ENCODE data around the gene TRPM1. TPM values are rescaled to one million over a fixed set of nuclear protein-coding genes. Genes with fewer than 3 reads are reported as not detected.

The TRPM1 gene
- total and polyA plus RNA-seq, 4 donors: 0.05 to 0.72 (median 0.10) TPM; not detected in 1

DNA sequence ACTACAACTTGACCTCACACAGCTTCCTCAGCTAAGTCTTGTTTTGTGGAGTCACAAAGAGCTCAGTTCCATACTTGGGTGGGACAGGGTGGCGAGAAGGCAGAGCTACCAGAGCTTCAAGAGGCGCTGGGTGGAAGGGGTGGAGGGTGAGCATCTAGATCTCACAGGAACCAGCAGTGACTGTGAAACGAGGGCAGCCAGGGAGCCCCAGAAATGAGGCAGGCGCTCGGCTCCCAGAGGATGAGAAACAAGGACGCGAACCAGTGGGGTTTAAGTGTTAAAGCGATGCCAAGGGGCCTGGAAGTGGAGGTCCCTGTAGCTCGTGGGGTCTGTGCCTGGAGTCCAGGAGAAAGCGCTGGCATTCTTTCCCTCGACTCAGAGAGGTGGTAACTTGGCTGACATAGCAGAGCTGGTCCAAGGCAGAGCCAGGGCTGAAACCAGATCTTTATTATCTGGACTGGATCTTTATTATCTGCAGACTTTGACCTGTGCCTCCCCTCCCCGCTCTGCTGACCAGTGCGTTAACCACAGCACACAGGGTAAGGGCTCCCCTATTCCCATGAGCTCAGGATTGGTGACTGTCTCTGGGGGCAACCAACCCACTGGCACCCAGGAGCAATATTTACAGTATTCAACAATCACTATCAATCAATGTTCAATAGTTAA, 26.2 kb upstream of the TRPM1 start:
- H3K4me3 ChIP-seq (ENCODE audit: low read depth, low read length): no peak overlapping the region
- 85% methylated on average over 13 of the region's 13 CpGs for WGBS (ENCODE audit: insufficient coverage)
- H3K4me1 ChIP-seq (ENCODE audit: control insufficient read depth, insufficient read depth, low read length): peaks cover 8% of the 10 kb centered on the region
- no peaks in the 10 kb centered on the region for H3K27me3 ChIP-seq (ENCODE audit: control insufficient read depth, insufficient read depth, low read length)
- no peak for DNase-seq (ENCODE audit: low read depth in 4 of 6, low spot score in 6 of 6)
- no peak overlapping the region for H3K27ac ChIP-seq (ENCODE audit: low read depth, low read length)
- H3K36me3 ChIP-seq (ENCODE audit: control insufficient read depth, insufficient read depth, low read length): no peaks in the 10 kb centered on the region
- H3K9me3 ChIP-seq (ENCODE audit: control insufficient read depth, insufficient read depth, low read length): no peaks in the 10 kb centered on the region

DNA sequence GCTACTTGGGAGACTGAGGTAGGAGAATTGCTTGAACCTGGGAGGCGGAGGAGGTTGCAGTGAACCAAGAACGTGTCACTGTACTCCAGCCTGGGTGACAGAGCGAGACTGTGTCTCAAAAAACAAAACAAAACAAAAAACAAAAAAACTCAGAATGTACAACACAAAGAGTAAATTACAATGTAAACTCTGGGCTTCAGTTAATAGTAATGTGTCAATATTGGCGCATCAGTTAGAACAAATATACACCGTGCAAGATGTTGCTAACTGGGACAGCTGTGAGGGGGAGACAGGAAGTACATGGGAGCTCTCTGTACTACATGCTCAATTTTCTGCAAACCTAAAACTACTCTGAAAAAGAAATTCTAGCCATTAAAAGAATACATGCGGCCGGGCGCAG, 23.5 kb upstream of the TRPM1 start:
- WGBS (ENCODE audit: insufficient coverage): no CpG with 5 or more reads among the region's 8 CpGs
- no peak overlapping the region for H3K4me3 ChIP-seq (ENCODE audit: low read depth, low read length)
- H3K27me3 ChIP-seq (ENCODE audit: control insufficient read depth, insufficient read depth, low read length): no peaks in the 10 kb centered on the region
- H3K27ac ChIP-seq (ENCODE audit: low read depth, low read length): no peak overlapping the region
- no peaks in the 10 kb centered on the region for H3K9me3 ChIP-seq (ENCODE audit: control insufficient read depth, insufficient read depth, low read length)
- H3K4me1 ChIP-seq (ENCODE audit: control insufficient read depth, insufficient read depth, low read length): peaks cover 8% of the 10 kb centered on the region
- no peaks in the 10 kb centered on the region for H3K36me3 ChIP-seq (ENCODE audit: control insufficient read depth, insufficient read depth, low read length)
- no peak for DNase-seq (ENCODE audit: low read depth in 4 of 6, low spot score in 6 of 6)

DNA sequence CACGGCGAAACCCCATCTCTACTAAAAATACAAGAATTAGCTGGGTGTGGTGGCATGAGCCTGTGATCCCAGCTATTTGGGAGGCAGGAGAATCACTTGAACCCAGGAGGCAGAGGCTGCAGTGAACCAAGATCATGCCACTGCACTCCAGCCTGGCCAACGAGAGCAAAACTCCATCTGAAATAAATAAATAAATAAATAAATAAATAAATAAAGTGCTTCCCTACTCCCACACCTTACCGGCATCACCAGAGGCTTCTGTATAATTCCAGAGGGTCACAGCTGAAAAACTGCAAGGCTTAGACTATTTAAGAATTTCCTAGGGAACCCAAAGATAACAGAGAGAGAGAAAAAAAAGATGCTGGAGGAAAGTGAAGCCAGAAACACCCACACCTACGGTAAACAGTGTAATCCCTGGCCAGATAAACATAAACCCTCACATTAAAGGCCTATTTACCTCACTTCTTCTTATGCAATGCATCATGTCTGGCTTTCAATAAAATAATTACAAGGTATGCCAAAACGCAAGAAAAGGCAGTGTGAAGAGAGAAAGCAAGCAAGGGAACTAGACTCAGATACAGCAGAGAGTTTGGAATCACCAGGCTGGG, 15.0 kb upstream of the TRPM1 start:
- Histone ChIP-seq H3K4me1 (ENCODE audit: control insufficient read depth, insufficient read depth, low read length) (no peaks in the 10 kb centered on the region), H3K4me3 (ENCODE audit: low read depth, low read length) (no peak overlapping the region), H3K9me3 (ENCODE audit: control insufficient read depth, insufficient read depth, low read length) (peaks cover 4% of the 10 kb centered on the region), H3K27me3 (ENCODE audit: control insufficient read depth, insufficient read depth, low read length) (no peaks in the 10 kb centered on the region), H3K36me3 (ENCODE audit: control insufficient read depth, insufficient read depth, low read length) (no peaks in the 10 kb centered on the region), H3K27ac (ENCODE audit: low read depth, low read length) (no peak overlapping the region)
- no peak for DNase-seq (ENCODE audit: low read depth in 4 of 6, low spot score in 6 of 6)
- WGBS (ENCODE audit: insufficient coverage): 100% methylated on average over 2 of the region's 6 CpGs

DNA sequence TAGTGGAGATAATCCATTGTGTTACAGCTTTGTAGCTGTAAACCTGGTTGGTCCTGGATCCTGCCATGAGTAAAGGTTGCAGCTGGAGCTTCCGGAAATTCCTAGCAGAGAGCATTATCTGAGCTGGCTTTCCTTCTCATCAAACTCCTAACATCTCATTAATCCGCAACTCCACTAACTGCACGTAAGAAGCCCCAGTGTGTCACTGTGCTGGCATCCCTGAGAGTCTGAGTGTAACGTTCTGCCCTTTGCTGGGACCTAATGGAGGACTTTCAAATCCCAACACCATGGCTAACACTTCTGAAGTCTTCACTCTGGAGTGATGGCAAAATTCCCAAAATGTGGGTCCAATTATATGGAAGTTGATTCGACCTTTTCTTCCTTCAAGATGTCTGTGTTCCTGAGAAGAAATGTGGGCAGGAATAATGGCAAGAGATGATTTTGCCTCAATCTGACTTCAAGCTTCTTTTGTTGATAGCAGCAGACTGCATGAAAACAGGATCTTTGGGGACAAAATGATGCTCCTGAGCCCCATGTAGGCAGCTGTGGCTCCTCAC, 9.6 kb upstream of the TRPM1 start:
- no peaks in the 10 kb centered on the region for H3K27me3 ChIP-seq (ENCODE audit: control insufficient read depth, insufficient read depth, low read length)
- H3K27ac ChIP-seq (ENCODE audit: low read depth, low read length): no peak overlapping the region
- no peaks in the 10 kb centered on the region for H3K36me3 ChIP-seq (ENCODE audit: control insufficient read depth, insufficient read depth, low read length)
- no peak for DNase-seq (ENCODE audit: low read depth in 4 of 6, low spot score in 6 of 6)
- H3K4me1 ChIP-seq (ENCODE audit: control insufficient read depth, insufficient read depth, low read length): no peaks in the 10 kb centered on the region
- no peak overlapping the region for H3K4me3 ChIP-seq (ENCODE audit: low read depth, low read length)
- peaks cover 4% of the 10 kb centered on the region for H3K9me3 ChIP-seq (ENCODE audit: control insufficient read depth, insufficient read depth, low read length)
- 78% methylated on average over 4 of the region's 5 CpGs for WGBS (ENCODE audit: insufficient coverage)

DNA sequence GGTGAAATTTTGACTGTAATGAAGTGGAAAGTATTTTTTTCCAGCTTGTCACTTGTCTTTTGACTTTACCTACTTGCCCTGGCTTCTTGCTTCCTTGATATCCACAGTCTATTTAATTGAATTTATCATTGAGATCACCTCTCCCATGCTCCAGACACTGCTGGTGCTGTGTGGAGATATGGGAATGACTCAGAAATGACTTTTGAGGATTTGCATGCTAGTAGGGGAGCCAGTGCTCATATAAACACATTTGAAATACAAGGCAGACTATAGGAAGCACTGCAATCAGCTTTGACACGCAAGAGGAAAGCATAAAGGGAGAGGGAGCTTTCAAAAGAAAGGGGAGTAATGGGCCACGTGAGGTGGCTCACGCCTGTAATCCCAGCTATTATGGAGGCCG, 7.3 kb upstream of the TRPM1 start:
- DNase-seq (ENCODE audit: low read depth in 4 of 6, low spot score in 6 of 6): no peak
- Histone ChIP-seq H3K27ac (ENCODE audit: low read depth, low read length) (no peak overlapping the region), H3K27me3 (ENCODE audit: control insufficient read depth, insufficient read depth, low read length) (no peaks in the 10 kb centered on the region), H3K4me3 (ENCODE audit: low read depth, low read length) (no peak overlapping the region), H3K9me3 (ENCODE audit: control insufficient read depth, insufficient read depth, low read length) (peaks cover 2% of the 10 kb centered on the region), H3K4me1 (ENCODE audit: control insufficient read depth, insufficient read depth, low read length) (no peaks in the 10 kb centered on the region), H3K36me3 (ENCODE audit: control insufficient read depth, insufficient read depth, low read length) (no peaks in the 10 kb centered on the region)
- 82% methylated on average over 4 of the region's 4 CpGs for WGBS (ENCODE audit: insufficient coverage)

DNA sequence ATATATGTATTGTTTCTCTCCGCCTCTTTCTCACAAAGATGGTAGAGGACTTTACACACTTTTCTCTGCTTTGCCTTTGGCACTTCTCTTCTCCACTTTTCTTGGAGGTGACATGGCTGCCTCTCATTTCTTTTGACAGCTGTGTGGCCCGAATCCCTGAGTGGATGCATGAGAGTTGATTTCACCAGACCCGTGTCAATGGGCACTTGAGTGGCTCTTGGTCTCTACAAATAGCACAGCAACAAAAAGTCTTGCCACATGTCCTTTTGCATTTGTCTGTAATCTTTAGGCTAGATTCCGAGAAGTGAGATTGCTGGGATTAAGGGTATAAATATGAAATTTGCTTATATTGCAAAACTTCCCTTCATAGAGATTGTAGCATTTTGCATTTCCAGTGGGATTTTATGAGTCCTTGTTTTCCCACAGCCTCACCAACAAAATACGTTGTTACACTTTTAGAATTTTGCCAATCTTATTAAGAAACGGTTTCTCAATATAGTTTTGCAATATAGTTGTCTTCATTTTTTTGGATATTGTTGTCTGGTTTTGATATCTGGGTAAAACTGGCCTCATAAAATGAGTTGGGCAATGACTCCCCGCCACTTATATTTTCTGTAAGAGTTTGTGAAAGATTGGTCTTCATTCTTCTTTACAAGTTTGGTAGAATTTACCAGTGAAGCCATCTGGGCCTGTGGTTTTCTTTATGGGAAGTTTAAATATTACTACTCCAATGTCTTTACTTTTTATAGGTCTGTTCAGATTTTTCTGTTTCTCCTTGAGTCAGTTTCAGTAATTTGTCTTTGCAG, 5.2 kb upstream of the TRPM1 start:
- Histone ChIP-seq H3K27me3 (ENCODE audit: control insufficient read depth, insufficient read depth, low read length) (no peaks in the 10 kb centered on the region), H3K27ac (ENCODE audit: low read depth, low read length) (no peak overlapping the region), H3K4me3 (ENCODE audit: low read depth, low read length) (no peak overlapping the region), H3K4me1 (ENCODE audit: control insufficient read depth, insufficient read depth, low read length) (peaks cover 10% of the 10 kb centered on the region), H3K9me3 (ENCODE audit: control insufficient read depth, insufficient read depth, low read length) (no peaks in the 10 kb centered on the region), H3K36me3 (ENCODE audit: control insufficient read depth, insufficient read depth, low read length) (no peaks in the 10 kb centered on the region)
- DNase-seq (ENCODE audit: low read depth in 4 of 6, low spot score in 6 of 6): no peak
- WGBS (ENCODE audit: insufficient coverage): no CpG with 5 or more reads among the region's 7 CpGs

DNA sequence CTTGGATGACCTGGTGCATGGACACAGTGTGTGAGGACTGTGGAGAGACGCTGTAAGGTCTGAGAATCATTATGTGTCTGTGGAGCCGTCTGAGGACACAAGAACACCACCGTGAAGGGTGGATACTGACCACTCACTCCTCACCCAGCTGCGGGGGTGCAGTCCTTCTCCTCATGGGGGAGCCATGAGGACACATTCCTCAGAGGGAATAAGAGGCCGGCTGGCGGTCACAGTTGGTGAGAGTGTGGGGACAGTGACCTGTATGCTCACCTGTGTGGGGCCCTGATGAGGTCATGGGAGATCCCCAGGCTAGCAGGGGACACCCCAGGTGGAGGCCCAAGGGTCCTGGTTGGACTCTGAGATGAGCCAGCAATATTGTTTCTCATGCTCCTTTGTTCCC, 2.5 kb upstream of the TRPM1 start:
- H3K4me3 ChIP-seq (ENCODE audit: low read depth, low read length): no peak overlapping the region
- no peaks in the 10 kb centered on the region for H3K36me3 ChIP-seq (ENCODE audit: control insufficient read depth, insufficient read depth, low read length)
- H3K4me1 ChIP-seq (ENCODE audit: control insufficient read depth, insufficient read depth, low read length): peaks cover 10% of the 10 kb centered on the region
- no peak overlapping the region for H3K27ac ChIP-seq (ENCODE audit: low read depth, low read length)
- DNase-seq (ENCODE audit: low read depth in 4 of 6, low spot score in 6 of 6): no peak
- no peaks in the 10 kb centered on the region for H3K9me3 ChIP-seq (ENCODE audit: control insufficient read depth, insufficient read depth, low read length)
- no peaks in the 10 kb centered on the region for H3K27me3 ChIP-seq (ENCODE audit: control insufficient read depth, insufficient read depth, low read length)
- 86% methylated on average over 2 of the region's 6 CpGs for WGBS (ENCODE audit: insufficient coverage)

DNA sequence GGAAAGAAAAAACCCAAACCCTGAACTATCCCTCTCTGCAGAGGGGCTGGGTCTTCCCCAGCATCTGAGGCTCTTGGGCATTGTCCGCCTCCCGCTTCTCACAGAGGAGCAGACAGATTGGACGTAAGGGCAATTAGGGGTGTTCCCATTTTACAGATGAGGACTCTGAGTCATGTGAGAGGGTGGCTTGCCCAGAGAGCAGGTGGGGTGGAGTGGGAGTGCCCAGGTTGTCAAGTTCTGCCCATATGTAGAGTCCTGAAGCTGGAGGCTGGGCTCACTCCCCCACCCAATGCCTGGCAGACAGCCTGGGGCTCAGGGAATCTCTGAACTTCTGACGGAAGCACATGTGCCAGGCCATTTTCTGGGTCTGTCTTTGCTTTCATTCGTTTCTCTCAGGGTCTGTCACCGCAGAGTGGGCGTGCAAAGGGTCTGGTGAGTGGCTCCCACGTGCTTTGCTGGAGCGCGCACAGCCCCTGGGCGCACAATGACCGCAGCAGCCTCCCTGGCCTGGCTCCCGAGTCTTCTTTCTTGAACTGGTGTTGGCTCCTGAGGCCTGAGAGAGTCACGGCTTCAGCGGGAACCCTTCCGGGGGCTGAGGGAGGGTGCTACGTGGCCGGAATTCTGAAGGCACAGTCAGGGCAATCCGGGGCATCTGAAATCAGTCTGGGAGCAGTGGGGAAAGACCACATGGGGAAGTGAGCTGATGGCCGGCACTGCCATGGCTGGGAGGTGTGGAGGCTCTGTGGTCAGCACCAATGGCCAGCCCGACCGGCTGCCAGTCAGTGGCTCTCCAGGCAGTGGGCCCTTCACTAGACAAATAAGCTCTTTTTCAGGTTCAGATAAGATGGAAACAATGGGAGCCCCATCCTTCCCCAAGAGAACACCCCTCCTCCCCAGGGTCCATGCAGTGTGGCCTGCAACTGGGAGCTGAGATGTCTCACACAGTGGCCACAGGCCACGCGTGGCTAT, 1.1 kb upstream of the TRPM1 start:
- Histone ChIP-seq H3K27ac (ENCODE audit: low read depth, low read length) (no peak overlapping the region), H3K9me3 (ENCODE audit: control insufficient read depth, insufficient read depth, low read length) (no peaks in the 10 kb centered on the region), H3K4me1 (ENCODE audit: control insufficient read depth, insufficient read depth, low read length) (peaks cover 14% of the 10 kb centered on the region), H3K4me3 (ENCODE audit: low read depth, low read length) (no peak overlapping the region), H3K36me3 (ENCODE audit: control insufficient read depth, insufficient read depth, low read length) (no peaks in the 10 kb centered on the region), H3K27me3 (ENCODE audit: control insufficient read depth, insufficient read depth, low read length) (no peaks in the 10 kb centered on the region)
- WGBS (ENCODE audit: insufficient coverage): 77% methylated on average over 22 of the region's 24 CpGs
- no peak for DNase-seq (ENCODE audit: low read depth in 4 of 6, low spot score in 6 of 6)

DNA sequence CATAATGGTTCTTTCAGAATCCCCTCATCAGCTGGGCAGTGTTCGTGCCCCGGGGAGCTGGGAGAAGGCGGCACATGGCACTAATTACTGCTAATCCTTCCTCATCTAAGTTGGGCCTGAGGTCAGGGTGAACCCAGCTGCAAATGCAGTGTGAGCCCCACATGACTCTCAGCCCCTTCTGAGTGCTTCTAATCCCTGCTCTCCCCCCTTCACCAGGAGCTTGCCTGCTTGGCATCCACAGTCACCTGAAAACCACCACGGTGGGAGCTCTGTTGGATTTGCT, 455 bp upstream of the TRPM1 start:
- 10% methylated on average over 3 of the region's 4 CpGs for WGBS (ENCODE audit: insufficient coverage)

More for the DNA sequence above, 455 bp upstream of the TRPM1 start:
- no peaks in the 10 kb centered on the region for H3K36me3 ChIP-seq (ENCODE audit: control insufficient read depth, insufficient read depth, low read length)
- H3K27me3 ChIP-seq (ENCODE audit: control insufficient read depth, insufficient read depth, low read length): no peaks in the 10 kb centered on the region
- DNase-seq (ENCODE audit: low read depth in 4 of 6, low spot score in 6 of 6): no peak
- peaks cover 14% of the 10 kb centered on the region for H3K4me1 ChIP-seq (ENCODE audit: control insufficient read depth, insufficient read depth, low read length)
- no peak overlapping the region for H3K27ac ChIP-seq (ENCODE audit: low read depth, low read length)
- no peaks in the 10 kb centered on the region for H3K9me3 ChIP-seq (ENCODE audit: control insufficient read depth, insufficient read depth, low read length)
- H3K4me3 ChIP-seq (ENCODE audit: low read depth, low read length): no peak overlapping the region
